Tibial nerve (tissue), 4 donors: Measurements from ENCODE around the gene LAD1. TPM values are rescaled to one million over a fixed set of nuclear protein-coding genes. Genes with fewer than 3 reads are reported as not detected.

Experiments
- DNase-seq, 2 donors: peaks; one replicate each; pipeline ENCODE4 v3.0.0-alpha.2; 2019; ENCODE audit warnings: low spot score in 2 of 2
- H3K27ac ChIP-seq, 4 donors: fragments of 200-600 bp; sonication (generic) in 3 of 4; one replicate each; pipeline ENCODE4 v1.5.1; 2017 to 2019; ENCODE audit warnings: mild to moderate bottlenecking in 1 of 4
- H3K27me3 ChIP-seq, 2 donors: fragments of 200-600 bp; sonication (generic) in 1 of 2; one replicate each; pipeline versions ENCODE4 v1.5.1 to v1.6.0; 2017 to 2019
- H3K36me3 ChIP-seq, 3 donors: fragments of 200-600 bp; sonication (generic); one replicate each; pipeline ENCODE4 v1.5.1; 2018 to 2019
- H3K4me1 ChIP-seq, 4 donors: fragments of 200-600 bp; sonication (generic) in 3 of 4; one replicate each; pipeline ENCODE4 v1.5.1; 2017 to 2019
- H3K4me3 ChIP-seq, 4 donors: fragments of 200-600 bp; sonication (generic) in 3 of 4; one replicate each; pipeline ENCODE4 v1.5.1; 2017 to 2019; ENCODE audit warnings: mild to moderate bottlenecking in 1 of 4, moderate library complexity in 1 of 4
- H3K9me3 ChIP-seq, 4 donors: fragments of 200-600 bp; sonication (generic) in 3 of 4; one replicate each; pipeline ENCODE4 v1.5.1; 2017 to 2019
- EP300 ChIP-seq, 2 donors: sonication (generic); formaldehyde crosslinking; IDR thresholded peaks; one replicate each; pipeline ENCODE4 v1.6.1; 2017; ENCODE audit warnings: antibody characterized with exemption in 2 of 2, mild to moderate bottlenecking in 1 of 2
- POLR2A ChIP-seq, 2 donors: fragments of 450-650 bp; IDR thresholded peaks; one replicate each; pipeline ENCODE4 v1.6.1; 2017; ENCODE audit warnings: antibody characterized with exemption in 2 of 2, mild to moderate bottlenecking in 2 of 2, moderate library complexity in 2 of 2
- WGBS, 2 donors: methylation state at CpG; one replicate each; pipeline ENCODE4 v1.1.5; 2018; 5-methylcytosine and 5-hydroxymethylcytosine counted together
- total RNA-seq, 4 donors: library from RNA; depleted of rRNA; stranded (reverse); fragments of >200 nt; gene quantifications; one replicate each; pipeline ENCODE4 v1.1.0, GENCODE V29; 2016
- TF ChIP-seq, protein P1 (sequence below), 5 experiments: fragments of 200-600 bp in 3 of 5; fragments of 450-650 bp in 2 of 5; sonication (generic) in 3 of 5; IDR thresholded peaks; one replicate each; pipeline ENCODE4 v1.5.1; 2016 to 2019; ENCODE audit warnings: antibody characterized with exemption in 5 of 5, mild to moderate bottlenecking in 3 of 5, moderate library complexity in 2 of 5

The LAD1 gene
- total RNA-seq, 4 donors from 2014 or later: not detected

DNA sequence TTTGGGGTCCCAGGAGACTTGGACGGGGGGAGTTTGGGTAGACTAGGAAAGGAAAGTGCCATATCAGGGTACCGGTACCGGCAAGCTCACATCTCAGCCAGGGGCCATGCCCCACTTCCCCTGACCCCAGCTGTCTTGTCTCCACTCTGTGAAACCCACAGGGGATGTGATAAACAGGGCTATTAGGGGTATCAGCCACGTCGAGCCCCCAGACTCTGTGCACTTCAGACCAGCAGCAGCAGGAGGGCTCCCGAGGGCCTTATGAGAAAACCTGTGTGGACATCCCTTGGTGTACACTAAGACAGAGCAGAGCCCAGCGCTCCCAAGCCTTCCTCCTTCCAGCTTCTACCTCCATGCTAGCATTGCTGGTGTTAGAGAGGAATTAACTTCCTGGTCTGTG, 68.0 kb downstream of the LAD1 start:
- H3K9me3 ChIP-seq: no peaks in the 10 kb centered on the region
- no peaks in the 10 kb centered on the region for H3K36me3 ChIP-seq
- no peaks in the 10 kb centered on the region for H3K27me3 ChIP-seq
- H3K4me1 ChIP-seq: no peaks in the 10 kb centered on the region
- no peak for TF ChIP-seq POLR2A (IDR thresholded peaks at IDR 0.05)
- no peak for TF ChIP-seq EP300 (IDR thresholded peaks at IDR 0.05)
- TF ChIP-seq, protein P1, sequence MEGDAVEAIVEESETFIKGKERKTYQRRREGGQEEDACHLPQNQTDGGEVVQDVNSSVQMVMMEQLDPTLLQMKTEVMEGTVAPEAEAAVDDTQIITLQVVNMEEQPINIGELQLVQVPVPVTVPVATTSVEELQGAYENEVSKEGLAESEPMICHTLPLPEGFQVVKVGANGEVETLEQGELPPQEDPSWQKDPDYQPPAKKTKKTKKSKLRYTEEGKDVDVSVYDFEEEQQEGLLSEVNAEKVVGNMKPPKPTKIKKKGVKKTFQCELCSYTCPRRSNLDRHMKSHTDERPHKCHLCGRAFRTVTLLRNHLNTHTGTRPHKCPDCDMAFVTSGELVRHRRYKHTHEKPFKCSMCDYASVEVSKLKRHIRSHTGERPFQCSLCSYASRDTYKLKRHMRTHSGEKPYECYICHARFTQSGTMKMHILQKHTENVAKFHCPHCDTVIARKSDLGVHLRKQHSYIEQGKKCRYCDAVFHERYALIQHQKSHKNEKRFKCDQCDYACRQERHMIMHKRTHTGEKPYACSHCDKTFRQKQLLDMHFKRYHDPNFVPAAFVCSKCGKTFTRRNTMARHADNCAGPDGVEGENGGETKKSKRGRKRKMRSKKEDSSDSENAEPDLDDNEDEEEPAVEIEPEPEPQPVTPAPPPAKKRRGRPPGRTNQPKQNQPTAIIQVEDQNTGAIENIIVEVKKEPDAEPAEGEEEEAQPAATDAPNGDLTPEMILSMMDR (IDR thresholded peaks at IDR 0.05): no peak
- H3K4me3 ChIP-seq: no peak overlapping the region
- WGBS, 2 donors: 78 to 81% methylated on average over 7 of the region's 7 CpGs
- no peak overlapping the region for H3K27ac ChIP-seq
- no peak for DNase-seq

Other genes with a start within 250 kb of the LAD1 start
- gene TMEM9, start 244.8 kb downstream of the LAD1 start, total RNA-seq: 10 to 100 TPM; 57.9 to 73.9 (median 66.3) TPM
- not detected for gene IGFN1, start 208.5 kb downstream of the LAD1 start, total RNA-seq
- gene PKP1, start 115.8 kb downstream of the LAD1 start, total RNA-seq: under 1 TPM in 3 of 4 donors, not detected in 1; 0.22 to 0.90 (median 0.39) TPM
- gene TNNT2, start 21.6 kb downstream of the LAD1 start, total RNA-seq: 100 to 1,000 TPM in 1 of 4 donors, 10 to 100 TPM in 1, 1 to 10 TPM in 2; 6.6 to 128 (median 45.7) TPM
- gene TNNI1, start 22.4 kb upstream of the LAD1 start, total RNA-seq: 1 to 10 TPM in 1 of 4 donors, under 1 TPM in 1, not detected in 2; under 0.01 to 3.5 TPM
- gene PHLDA3, start 69.9 kb upstream of the LAD1 start, total RNA-seq: 100 to 1,000 TPM; 243 to 301 (median 271) TPM
- 1,000 to 10,000 TPM in 3 of 4 donors, 100 to 1,000 TPM in 1; 548 to 1,751 (median 1,444) TPM for gene CSRP1, start 107.8 kb upstream of the LAD1 start, total RNA-seq
- 10 to 100 TPM; 22.9 to 49.2 (median 34.2) TPM for gene NAV1, start 139.8 kb upstream of the LAD1 start, total RNA-seq